Fibroblast of skin of left quadriceps (primary cell): Measurements from ENCODE around the gene APC.
"Not testable (repeated sequence)": the region's sequence is repeated elsewhere in the genome, so short reads cannot be mapped to it uniquely, and the experiment has no call there.

Experiments used
- DNase-seq, 2 experiments: peaks; one replicate each; pipeline ENCODE4 v3.0.0-alpha.2; 2013; ENCODE audit warnings: low read depth in 2 of 2

APC gene

GRCh38 chr5:112716895-112717294 is 20.8 kb upstream of the APC start:
- not testable (repeated sequence) for DNase-seq

- DNase-seq, result no peak
These were observed 20.1 kb upstream of the APC start for GRCh38 chr5:112717506-112718082.

GRCh38 chr5:112718344-112718743 is 19.3 kb upstream of the APC start:
- DNase-seq, result no peak

DNA sequence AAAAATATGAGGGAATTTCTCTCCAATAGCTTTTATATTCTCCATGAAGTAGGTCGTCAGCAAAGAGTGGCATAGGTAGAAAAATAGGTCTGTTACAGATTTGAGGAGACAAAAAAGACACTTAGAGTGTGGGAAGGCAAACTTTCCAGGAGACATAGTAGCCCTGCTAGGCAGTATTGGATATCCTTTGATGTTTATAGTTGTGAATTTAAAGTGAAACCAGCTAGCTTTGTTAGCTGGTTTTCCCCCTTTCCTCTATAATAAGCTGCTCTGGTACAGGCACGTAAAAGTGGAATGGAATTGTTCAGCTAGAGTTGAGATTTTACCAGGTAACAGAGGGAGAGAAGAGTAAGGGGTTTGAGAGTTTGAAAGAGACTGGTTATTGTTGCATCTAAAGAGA is 17.1 kb upstream of the APC start:
- no peak for DNase-seq

DNA sequence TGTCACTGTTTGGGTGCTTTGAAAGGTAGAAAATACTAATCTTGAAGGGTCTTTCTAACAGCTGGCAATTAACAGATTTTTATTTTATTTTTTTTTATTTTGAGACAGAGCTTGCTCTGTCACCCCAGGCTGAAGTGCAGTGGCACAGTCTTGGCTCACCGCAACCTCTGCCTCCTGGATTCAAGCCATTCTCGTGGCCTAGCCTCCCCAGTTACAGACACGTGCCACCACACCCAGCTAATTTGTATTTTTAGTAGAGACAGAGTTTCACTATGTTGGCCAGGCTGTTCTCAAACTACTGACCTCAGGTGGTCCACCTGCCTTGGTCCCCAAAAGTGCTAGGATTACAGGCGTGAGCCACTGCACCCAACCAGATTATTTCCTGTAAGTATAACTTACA is 12.8 kb upstream of the APC start:
- no peak for DNase-seq

- DNase-seq, result no peak
These were observed 8.1 kb upstream of the APC start for GRCh38 chr5:112729630-112730029.

- no peak for DNase-seq
These were observed 5.6 kb upstream of the APC start for GRCh38 chr5:112732131-112732530.

DNA sequence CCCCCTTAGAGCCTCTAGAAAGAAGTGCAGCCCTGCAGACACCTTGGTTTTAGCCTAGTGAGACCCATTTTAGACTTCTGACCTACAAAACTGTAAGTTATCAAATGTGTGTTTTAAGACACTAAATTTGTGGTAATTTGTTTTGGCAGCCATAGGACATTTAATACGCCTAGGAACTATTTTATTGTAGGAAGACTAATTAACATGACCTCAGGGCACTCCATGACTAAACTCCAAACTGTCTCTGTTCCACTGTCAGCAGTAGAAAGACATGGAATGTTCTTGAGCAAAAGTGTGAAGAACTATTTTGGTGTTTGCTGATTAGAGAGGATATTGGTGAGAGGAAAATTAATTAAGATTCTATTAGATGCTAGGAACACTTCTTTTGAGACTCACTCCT is 4.1 kb upstream of the APC start:
- DNase-seq, result no peak

DNA sequence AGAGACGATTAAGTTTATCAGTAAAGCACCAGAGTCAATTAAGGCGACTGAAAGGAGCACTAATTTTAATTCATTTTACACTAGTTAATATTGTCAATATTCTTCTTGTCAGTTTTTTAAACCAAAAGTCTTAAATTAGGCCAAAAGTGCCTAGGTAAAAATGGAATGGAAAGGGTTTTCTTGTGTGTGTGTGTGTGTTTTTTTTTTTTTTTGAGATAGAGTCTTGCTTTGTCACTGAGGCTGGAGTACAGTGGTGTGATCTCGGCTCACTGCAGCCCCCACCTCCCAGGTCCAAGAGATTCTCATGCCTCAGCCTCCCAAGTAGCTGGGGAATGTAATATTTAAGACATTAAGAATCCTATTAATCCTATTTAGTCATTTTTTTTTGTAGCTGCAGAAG is 3.1 kb upstream of the APC start:
- no peak for DNase-seq

GRCh38 chr5:112735702-112736101 is 2.0 kb upstream of the APC start:
- peak in 1 of 2 experiments; percentile 11 for DNase-seq

GRCh38 chr5:112737070-112737462 is 619 bp upstream of the APC start:
- no peak for DNase-seq

DNA sequence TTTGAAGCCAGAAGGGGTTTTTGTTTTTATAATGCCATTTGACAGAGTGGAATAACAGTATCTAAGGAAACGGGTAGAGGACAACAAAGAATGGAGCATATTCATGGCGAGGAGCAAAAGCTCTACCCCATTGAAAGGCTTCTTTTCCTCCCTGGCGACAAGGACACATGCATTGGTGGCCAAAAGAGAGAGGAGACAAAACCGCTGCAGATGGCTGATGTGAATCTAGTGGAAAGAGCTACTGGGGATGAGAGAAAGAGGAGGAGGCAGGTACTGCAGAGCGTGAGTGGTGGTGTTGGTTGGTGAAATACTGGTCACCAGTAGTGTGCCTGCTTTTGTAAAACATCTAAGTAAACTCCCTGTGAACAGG is 491 bp downstream of the APC start:
- no peak for DNase-seq

GRCh38 chr5:112742424-112742823 is 4.7 kb downstream of the APC start:
- no peak for DNase-seq

- DNase-seq, result no peak
These were observed 5.9 kb downstream of the APC start for GRCh38 chr5:112743631-112744030.

DNA sequence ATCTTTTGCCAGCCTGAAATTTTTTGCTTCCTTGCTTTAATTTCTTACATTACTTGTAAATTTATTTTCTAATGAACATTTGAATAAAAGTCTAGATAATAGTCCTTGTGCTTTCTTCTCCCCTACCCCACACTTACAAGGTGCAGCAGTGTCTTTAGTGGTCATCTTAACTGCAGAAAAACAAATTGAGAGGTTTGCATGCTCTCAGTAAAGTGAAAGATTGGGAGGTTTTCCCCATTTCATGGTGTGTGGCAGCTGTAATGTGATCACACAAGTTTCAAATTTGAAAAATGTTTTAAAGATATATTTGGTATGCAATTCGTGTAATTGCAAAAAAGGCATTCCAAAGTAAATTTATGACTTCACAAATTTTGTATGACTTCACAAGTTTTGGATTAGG is 14.7 kb downstream of the APC start:
- no peak for DNase-seq

GRCh38 chr5:112755703-112756102 is 18.0 kb downstream of the APC start:
- no peak for DNase-seq

DNA sequence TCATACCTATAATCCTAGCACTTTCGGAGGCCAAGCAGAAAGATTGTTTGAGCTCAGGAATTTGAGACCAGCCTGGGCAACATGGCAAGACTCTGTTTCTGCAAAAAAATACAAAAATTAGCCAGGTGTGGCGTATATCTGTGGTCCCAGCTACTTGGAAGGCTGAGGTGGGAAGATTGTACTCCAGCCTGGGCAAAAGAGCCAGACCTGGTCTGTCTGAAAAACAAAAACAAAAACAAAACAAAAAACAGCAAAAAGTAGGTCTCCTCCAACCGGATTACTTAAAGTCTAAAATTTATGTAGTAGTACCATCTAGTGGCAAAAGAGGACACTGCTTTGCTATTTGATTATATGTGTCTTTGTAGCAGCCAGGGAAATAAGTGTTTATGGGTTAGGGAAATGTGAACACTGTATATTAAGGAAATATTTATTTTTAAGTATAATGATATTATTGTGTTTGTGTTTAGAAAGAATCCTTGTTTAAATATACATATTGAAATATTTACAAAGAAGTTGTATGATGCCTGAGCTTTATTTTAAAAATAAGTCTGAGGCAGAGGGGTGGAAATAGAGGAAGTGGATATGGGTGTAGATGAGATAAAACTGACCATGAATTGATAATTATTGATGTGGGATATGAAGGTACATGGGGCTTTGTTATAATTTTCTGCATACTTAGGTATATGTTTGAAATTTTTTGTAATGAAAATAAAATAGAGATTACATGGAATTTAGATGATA is 20.0 kb downstream of the APC start:
- peak in 1 of 2 experiments; percentile 34 for DNase-seq

DNA sequence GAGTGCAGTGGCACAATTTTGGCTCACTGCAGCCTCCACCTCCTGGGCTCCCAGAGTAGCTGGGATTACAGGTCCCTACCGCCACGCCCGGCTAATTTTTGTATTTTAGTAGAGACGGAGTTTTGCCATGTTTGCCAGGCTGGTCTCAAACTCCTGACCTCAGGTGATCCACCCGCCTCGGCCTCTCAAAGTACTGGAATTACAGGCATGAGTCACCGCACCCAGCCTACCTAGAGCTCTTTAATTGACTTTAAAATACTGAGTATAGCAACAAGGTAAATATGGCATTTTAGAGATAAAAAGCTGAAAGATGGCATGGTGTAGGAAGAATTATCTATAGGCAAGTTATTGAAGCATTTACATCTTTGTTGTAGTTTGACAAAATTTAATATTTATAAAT is 21.0 kb downstream of the APC start:
- DNase-seq, result no peak

DNA sequence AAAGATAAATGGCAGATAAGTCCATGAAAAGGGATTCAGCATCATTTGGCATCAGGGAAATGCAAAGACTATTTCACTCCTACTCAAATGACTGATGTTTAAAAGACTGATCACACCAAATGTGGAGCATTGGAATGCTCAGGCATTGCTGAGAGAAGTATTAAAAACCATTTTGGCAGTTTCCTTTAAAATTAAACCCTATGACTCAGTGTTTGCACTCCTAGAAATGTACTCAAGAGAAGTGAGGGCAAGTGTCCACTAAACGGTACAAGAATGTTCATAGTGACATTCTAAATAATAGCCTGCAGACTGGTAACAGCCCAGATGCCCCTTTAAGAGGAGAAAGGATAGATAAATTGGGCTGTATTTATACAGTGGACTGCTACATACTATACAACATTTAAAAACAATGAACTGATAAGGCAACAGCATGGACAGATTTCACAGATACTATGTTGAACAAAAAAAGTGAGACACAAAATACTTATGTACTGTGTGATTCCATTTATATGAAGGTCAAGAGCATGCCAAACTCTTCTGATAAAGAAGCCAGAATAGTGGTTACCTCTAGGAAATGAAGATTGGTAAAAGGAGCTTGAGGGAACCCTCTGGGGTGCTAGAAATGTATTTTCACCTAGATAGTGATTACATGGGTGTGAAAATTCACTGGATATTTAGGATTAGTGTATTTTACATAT is 24.6 kb downstream of the APC start:
- DNase-seq, result peak in 1 of 2 experiments; percentile 22

GRCh38 chr5:112763165-112763564 is 25.5 kb downstream of the APC start:
- no peak for DNase-seq

DNA sequence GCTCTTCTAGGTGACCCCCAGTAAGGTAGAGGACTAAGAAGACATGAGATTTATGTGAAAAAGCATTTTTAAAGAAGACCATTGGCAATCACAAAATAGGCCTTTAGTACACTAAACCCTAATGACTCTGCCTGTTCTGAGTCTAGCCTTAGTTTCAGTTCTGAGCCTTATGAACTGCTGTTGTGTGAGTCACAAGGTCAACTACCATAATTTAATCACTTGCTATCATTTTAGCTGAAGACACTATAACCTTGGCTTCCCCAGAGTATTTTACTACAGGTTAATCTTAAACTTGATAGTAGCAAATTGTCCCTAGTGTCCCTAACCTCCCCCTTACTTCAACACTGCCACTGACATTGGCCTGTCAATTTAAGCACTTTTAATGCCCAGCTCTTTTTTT is 34.4 kb downstream of the APC start:
- no peak for DNase-seq

DNA sequence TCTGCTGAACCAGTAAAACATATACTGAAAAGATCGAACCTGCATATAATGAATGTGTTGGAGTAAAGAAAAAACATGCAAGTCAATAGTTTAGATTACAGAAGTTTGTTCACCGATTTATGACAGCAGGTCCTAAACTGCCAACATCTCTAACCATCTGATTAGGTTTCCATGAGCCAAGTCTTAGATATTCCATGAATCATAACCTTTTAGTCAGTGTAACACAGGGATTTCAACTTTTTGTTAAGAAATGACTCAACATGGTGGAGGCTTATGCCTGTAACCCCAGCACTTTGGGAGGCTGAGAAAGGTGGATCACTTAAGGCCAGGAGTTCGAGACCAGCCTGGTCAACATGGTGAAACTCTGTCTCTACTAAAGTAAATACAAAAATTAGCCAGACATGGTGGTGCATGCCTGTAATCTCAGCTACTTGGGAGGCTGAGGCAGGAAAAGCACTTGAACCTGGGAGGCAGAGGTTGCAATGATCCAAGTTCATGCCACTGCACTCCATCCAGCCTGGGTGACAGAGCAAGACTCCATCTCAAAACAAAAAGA is 38.7 kb downstream of the APC start:
- peak; percentile 51 to 52 for DNase-seq

GRCh38 chr5:112779531-112779930 is 41.8 kb downstream of the APC start:
- DNase-seq, result peak; percentile 71 to 73
